ENCODE results near the gene OR4Q3.
"Not testable (repeated sequence)": the region's sequence is repeated elsewhere in the genome, so short reads cannot be mapped to it uniquely, and the experiment has no call there.

OR4Q3 gene

DNA sequence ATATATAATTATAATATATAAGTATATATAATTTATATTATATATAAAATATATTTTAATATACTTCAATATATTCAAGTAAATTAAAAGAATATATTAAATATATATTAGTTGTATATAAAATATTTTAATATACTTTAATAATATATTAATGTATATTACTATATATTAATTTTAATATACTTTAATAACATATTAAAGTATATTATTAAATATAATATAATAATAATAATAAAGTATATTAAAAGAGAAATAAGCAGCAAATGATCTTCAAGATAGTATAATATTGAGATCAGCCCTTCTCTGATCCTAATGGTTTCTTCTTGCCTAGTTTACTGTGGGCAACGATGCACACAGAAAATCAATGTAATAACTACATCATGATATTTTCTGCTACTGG, 32.2 kb downstream of the OR4Q3 start:
- H3K4me3 ChIP-seq (ENCODE audit: low read length): no peak overlapping the region
- TF ChIP-seq, protein P1, sequence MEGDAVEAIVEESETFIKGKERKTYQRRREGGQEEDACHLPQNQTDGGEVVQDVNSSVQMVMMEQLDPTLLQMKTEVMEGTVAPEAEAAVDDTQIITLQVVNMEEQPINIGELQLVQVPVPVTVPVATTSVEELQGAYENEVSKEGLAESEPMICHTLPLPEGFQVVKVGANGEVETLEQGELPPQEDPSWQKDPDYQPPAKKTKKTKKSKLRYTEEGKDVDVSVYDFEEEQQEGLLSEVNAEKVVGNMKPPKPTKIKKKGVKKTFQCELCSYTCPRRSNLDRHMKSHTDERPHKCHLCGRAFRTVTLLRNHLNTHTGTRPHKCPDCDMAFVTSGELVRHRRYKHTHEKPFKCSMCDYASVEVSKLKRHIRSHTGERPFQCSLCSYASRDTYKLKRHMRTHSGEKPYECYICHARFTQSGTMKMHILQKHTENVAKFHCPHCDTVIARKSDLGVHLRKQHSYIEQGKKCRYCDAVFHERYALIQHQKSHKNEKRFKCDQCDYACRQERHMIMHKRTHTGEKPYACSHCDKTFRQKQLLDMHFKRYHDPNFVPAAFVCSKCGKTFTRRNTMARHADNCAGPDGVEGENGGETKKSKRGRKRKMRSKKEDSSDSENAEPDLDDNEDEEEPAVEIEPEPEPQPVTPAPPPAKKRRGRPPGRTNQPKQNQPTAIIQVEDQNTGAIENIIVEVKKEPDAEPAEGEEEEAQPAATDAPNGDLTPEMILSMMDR (conservative IDR thresholded peaks at IDR 0.05; ENCODE audit: low read length): no peak
- no peak for DNase-seq (ENCODE audit: low read depth)

DNA sequence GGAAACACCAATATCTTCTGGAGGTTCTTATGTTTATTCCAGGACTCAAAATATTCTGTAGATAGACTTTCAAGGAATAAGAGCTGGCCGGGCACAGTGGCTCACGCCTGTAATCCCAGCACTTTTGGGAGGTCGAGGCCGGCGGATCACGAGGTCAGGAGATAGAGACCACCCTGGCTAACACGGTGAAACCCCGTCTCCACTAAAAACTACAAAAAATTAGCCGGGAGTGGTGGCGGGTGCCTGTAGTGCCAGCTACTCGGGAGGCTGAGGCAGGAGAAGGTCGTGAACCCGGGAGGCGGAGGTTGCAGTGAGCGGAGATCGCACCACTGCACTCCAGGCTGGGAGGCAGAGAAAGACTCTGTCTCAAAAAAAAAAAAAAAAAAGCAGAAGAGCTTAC, 42.5 kb downstream of the OR4Q3 start:
- DNase-seq (ENCODE audit: low read depth); H3K4me3 ChIP-seq (ENCODE audit: low read length): not testable (repeated sequence)

DNA sequence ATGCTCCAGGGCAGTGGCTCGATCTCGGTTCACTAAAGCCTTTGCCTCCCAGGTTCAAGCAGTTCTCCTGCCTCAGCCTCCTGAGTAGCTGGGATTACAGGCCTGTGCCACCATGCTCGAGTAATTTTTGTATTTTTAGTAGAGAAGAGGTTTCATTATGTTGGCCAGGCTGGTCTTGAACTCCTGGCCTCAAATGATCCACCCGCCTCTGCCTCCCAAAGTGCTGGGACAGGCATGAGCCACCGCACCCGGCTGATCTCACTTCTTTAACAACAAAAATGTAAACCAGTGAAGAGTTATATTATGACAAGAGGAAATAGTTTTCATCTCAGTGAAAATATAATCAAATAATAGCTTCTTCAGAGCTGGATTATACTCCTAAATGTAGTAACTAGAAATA, 43.9 kb downstream of the OR4Q3 start:
- not testable (repeated sequence) for DNase-seq (ENCODE audit: low read depth); H3K4me3 ChIP-seq (ENCODE audit: low read length)

DNA sequence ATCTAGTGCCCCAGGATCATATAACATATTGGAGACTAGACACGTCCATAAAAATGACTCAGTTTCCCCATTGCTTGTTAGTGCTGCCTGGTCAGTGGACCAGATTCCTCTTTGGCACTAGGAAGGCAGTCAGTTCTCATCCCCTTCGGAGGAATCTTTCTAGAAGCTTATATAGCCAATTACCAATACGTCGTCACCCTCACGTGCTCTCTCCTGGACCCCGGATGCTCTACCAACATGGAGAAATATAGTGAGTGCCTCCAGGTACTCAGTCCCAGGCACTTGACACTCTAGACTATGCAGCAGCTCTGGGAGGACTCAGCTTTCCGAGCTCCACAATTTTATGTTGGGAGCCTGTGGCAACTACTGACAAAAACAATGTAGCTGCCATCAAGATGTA, 44.8 kb downstream of the OR4Q3 start:
- not testable (repeated sequence) for H3K4me3 ChIP-seq (ENCODE audit: low read length); DNase-seq (ENCODE audit: low read depth)

DNA sequence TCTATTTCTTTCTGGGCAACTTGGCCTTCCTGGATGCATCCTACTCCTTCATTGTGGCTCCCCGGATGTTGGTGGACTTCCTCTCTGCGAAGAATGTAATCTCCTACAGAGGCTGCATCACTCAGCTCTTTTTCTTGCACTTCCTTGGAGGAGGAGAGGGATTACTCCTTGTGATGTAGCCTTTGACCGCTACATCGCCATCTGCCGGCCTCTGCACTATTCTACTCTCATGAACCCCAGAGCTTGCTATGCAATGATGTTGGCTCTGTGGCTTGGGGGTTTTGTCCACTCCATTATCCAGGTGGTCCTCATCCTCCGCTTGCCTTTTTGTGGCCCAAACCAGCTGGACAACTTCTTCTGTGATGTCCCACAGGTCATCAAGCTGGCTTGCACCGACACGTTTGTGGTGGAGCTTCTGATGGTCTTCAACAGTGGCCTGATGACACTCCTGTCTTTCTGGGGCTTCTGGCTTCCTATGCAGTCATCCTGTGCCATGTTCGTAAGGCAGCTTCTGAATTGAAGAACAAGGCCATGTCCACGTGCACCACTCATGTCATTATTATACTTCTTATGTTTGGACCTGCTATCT, 53.2 kb downstream of the OR4Q3 start:
- not testable (repeated sequence) for DNase-seq (ENCODE audit: low read depth); H3K4me3 ChIP-seq (ENCODE audit: low read length)

Measured in AG10803 (cell line).